NCI-H226 (cell line): Measurements from ENCODE around the gene GPR31.
"Not testable (repeated sequence)": the region's sequence is repeated elsewhere in the genome, so short reads cannot be mapped to it uniquely, and the experiment has no call there.

ENCODE experiments used
- DNase-seq: peaks from one replicate; pipeline ENCODE4 v3.0.0-alpha.2; 2015

The GPR31 gene, protein sequence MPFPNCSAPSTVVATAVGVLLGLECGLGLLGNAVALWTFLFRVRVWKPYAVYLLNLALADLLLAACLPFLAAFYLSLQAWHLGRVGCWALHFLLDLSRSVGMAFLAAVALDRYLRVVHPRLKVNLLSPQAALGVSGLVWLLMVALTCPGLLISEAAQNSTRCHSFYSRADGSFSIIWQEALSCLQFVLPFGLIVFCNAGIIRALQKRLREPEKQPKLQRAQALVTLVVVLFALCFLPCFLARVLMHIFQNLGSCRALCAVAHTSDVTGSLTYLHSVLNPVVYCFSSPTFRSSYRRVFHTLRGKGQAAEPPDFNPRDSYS

DNA sequence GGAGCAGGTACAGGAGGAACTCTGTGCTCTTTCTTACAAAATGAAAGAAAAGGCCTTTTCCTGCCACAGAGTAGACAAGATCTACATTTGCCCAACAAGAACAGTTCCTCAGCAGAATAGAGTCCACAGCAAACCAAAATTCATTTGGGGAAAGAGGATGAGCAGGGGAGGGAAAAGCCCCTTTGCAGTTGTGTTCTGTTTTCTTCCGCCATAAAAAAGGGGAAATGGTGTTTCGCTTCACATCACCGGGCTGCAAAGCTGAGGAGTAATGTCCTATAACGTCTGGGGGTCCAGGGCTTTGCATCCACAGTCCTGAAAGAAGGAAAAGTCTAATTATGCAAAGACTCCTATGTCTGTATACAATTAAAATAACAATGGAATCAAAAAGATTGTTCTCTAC, at the start of gene GPR31:
Gene GPR31 (minus strand): TSS at position 118 of the 400 bp plus-strand sequence. CDS start 149 bp downstream, outside the sequence.
- DNase-seq, result no peak

DNA sequence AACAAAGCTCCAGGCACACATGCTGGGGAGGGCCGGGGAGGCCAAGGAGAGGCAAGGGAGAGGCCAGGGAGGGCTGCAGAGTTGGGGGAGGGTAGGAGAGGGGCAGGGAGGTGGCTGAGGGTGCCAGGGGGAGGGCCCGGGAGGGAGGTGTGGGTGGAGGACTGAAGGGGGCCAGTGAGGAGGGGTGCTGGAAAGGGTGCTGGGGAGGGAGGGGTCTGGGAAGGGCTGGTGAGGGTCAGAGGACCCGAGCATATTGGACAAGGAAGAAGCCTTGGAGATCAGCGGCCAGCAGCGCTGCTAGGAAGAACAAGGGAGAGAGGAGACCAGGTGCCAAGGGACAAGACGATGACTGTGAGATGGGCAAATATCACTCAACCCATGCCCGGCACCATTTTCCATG, 49.7 kb upstream of the GPR31 start:
- no peak for DNase-seq

DNA sequence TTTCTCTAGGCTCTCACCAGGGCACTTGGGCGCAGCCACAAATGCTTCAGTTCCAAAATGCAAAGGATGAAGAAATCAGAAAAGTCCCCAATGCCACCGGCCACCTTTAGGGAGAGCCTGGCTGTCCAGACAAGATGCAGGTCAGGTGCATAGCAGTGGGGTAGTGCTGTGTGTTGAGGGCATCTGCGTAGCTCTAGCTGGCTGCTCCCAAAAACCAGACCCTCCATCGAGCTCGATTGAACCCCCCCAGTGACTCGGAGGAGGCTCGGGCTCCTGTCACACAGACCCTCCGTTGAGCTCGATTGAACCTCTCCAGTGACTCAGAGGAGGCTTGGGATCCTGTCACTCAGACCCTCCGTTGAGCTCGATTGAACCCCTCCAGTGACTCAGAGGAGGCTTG, 47.5 kb upstream of the GPR31 start:
- not testable (repeated sequence) for DNase-seq

DNA sequence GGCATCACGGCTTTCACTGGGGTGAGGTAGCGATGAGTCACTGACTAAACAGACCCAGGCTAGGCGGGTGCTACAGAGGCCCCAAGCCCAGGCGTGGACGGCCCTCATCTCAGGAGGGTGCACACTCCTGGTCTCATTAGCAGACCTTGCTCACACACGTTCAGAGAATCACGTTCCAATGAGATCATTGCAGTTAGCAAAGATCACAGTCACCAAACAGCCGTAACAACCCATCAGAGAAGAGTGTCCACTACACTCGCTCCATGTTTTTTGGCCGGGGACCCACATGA, 46.2 kb upstream of the GPR31 start:
- DNase-seq, result peak; percentile 10

DNA sequence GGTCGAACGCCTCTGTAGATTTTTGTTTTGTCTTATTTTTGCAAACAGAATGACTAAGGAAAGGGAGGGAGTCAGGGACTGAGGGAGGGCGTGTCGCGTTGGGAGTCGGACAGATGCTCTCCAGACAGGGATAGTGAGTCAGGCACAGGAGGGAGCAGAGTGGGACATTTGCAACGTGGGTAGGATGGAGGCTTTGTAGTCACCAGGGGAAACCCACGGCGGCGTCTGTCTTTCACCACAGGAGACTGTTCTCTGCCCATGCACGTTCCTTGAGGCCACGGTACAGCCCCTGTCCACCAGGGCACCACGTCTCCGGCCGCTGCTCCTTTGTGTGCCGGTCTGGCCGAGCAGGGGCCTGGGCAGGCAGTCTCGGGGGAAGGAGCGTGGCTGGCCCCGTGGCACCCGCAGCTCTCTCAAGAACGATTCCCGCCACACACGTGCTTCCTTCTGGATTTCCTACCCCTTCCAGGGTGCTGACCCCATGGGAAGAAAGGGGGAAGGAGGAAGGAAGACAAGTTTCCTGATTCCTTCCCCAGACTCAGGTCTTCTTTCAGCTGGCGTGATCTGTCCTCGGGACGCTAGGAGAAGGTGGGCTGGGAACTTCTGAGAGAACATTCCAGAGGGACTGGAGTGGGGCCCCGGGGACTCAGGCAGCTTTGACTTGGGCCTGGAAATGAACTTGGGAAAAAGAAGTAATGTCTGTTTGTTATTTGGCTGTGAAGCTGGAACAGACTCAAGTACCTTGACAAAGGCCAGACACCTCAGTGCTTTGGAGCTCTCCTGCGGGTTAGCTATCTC, 45.7 kb upstream of the GPR31 start:
- DNase-seq, result not testable (repeated sequence)

DNA sequence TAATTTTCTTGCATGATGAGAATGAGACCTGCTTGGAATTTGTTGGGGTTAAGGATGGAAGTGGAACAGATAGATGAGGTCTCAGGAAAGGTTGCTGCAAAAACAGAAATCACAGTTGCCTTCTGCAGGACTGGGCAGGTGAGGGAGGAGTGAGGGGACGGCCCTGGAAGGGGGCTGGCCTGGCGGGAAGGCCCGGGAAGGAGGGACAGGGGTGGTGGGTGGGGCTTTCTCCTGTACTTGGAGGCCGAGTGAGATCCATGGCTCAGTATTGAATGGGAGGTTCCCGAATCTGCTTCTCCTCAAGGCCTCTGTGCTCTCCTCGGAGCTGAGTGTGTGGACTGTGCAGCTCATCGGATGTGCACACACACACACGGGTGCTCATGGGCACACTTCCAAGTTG, 44.8 kb upstream of the GPR31 start:
- DNase-seq, result not testable (repeated sequence)

DNA sequence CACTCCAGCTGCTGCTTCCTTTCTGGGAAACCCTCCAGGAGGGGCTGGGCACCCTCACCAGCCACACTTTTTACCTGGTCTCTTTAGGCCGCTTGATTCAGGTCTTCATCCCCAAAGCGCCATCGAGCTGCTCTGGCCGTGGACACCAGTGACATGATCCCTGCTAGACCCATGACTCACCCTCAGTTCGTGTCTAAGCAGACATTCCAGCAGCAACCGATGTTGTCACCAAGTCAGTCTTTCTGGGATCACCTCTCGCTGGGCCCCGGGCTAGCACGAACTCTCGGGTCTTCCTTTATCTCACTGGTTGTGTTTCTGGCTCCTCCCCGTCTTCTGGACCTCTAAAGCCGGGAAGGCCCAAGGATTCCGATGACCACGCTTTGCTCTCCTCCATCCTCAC, 43.0 kb upstream of the GPR31 start:
- DNase-seq, result no peak

DNA sequence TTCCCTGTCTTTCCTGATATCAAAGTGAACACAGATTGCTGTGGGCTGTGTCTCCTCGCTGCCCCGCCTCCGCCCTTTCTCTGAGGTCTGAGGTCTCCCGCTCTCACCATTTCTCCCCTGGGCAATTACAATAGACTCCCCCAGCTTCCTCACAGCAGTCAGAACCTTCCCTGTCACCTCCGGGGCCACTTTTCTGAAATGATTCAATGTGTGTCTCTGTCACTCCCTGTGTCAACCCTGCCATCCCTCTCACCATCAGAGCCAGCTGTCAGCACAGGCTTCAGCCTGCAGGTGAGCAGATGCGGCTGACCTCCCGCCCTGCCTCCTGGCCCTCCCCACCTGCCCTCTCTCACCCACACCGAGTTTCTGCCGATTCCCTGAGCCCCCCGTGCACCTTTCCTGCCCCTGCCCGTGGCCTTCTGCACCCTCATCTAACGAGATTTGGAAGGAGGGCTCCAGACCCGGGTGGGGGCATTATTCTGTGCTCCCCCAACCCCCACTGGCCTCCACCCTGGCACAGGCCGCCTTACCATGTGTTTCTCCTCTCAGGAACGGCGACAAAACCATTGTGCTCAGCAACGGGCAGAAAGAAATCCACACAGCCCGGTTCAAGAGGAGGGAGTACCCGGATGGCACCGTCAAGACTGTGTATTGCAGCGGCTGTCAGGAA, 38.3 kb upstream of the GPR31 start:
- not testable (repeated sequence) for DNase-seq

DNA sequence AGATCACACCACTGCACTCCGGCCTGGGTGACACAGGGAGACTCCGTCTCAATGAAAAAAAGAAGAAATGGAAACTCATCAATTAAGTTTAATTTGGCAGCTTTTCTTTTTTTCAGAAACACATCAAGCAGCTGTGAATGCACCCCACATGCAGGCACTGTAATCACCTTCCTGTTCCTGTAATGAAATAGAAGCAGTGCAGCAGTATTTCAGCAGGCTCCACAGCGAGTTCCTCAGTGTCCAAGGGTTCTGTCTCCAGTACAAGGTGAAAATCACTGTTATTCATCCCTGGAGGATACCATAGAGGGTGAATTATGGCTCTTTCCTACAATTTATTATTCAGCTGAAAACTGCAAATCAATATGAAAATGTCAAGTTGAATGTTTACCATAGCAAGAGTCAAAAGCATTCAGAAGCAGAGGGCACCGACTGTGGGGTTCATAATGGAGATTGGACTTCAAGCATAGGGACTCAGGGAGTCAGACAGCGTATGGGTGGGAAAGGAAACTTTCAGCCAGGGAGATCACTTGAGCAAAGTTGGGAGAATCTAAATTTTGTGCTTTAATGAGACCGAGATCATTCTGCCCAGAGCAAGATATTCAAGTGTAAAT, 35.8 kb upstream of the GPR31 start:
- DNase-seq, result not testable (repeated sequence)

DNA sequence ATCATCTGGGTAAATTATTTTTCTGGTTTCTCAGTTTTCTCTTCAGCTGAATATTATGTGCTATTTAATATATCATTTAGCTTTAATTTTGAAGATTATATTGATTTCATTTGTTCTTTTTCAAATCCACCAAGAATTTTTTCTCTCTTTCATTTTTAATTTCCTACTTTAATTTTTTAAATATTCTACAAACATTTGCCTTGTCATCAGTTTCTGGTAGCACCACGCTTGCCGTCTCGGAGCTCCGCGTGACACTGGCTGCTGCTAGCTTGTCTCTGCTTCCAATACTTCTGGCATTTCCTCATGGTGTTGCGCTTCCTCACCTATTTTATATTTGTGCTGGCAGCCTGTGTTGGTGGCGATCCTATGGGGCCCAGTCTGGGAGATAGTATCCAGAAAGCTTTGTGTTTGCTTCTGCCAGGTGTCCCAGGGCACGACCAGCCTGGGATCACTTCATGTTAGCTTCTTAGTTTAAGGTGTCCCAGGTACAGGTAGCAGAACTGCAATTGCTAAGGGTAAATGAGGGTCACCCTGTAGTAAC, 33.3 kb upstream of the GPR31 start:
- not testable (repeated sequence) for DNase-seq

DNA sequence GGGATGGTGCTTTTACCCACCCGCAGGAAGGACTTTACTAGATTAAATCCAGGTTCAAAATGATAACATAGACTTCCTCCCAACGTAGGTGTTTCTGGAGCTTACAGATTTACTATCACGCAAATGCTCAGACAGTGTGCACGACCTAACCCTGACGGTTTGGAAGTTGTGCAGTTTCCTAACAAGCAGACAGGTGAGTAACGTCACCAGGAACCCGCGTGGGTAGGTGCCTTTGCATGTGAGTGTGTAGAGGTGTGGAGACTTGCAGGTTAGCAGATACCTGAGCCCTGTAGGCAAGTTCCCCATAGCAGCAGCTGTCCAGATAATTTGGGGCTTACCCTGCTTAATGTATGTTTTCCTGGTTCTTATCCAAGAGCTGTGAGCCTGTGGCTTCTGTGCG, 29.5 kb upstream of the GPR31 start:
- not testable (repeated sequence) for DNase-seq

DNA sequence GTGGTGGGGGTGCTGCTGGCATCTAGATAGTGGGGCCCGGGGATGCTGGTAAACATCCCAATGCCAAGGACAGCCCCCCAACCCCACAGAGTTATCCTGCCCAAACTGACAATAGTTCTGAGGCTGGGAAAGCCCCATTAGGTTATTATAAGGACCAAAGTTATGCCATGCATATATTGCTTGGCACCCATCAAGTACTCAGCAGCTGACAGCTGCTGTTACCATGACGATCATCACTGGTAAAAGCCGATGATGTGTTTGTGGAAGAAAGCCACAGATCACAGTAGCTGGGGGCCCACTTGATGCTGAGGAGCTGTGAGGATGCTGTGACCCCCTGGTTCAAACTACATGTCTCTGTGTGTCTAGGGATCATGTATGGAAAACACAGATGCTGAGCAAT, 27.3 kb upstream of the GPR31 start:
- not testable (repeated sequence) for DNase-seq

DNA sequence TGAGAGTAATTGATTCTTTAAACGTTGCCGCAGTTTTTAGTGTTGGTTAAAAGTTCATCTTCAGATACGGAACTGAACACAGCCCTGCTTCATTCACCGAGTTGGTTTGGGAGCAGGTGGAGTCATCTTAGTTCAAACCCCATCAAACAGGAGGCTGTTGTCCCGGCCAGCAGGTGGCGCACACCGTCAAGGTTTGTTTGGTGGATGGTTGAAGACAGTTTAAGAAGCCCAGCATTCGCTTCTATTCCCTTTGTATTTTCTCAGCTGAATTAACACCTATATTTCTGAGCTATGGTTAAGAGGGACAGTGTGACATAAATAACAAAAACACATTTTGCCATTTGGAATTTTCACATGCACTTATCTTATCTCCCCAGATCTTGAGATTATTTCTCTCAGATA, 25.1 kb upstream of the GPR31 start:
- not testable (repeated sequence) for DNase-seq

DNA sequence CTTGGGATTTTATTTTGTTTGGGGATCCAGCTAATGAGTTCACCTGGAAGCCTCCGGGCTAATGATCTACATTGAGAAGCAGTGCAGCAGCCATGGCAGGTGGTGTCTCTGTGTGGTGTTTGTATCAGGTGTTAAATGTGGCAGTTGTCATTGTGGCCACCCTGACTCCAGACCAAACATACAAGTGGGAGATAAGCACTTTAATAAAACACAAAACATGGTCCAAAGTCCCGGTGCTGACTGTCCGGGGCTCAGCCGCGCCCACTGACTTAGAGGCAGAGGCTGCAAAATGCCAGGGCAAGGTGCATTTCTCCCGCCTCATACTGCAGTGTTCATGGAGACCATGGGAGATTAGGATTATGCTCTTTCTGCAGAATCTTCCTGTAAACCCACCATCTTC, 23.6 kb upstream of the GPR31 start:
- not testable (repeated sequence) for DNase-seq

DNA sequence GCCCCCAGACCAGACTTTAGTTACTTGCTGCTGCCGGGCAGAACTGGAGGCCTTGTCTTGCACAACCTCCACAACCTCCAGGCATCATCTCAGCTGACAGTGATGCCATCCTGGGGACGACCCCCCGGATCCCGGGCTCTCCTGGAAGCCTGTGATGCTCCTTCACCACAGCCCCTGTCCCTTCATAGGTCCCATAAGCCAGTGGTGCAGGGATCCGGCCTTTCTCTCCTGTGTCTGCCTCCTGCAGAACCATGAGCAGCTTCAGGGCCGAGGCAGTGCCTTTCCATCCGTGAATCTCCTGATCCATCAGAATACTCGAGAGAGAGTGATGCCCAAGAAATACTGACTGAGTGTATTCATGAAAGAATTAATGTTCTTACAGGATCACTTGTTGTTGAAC, 22.3 kb upstream of the GPR31 start:
- DNase-seq, result not testable (repeated sequence)

DNA sequence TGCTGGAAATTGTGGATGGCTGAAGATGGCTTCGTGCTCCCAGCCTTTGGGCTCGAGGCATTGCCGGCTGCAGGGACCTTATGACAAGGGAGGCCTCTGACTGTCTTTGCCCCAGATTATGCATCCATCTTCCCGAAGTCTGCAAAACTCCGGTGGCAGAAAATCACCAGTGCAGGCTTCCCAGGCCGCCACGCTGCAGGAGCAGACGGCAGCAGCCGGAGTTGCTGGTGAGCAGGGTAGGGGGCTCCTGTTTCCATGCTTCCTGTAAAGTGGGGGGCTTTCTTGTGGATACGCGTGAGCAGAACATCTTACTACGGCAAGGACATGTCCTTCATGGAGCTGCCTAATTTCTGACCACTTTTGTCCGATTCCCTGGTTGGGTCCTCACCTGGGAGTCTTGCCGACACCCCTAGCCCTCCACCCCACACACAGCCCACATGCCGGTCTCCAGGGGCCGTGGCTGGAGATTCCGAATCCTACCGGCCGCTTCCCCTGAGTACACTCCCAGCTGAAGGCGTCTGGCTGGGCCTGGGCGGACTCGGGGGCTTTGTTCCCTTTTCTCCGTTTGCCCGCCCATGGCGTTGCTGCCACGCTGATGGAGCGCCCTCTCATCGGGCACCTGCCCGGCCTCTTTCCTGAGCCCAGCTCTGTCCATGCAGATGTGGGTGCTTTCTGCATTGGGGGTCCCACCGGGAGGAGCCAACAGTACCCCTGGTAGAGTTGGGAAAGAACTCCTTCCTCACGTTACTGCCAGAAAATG, 21.3 kb upstream of the GPR31 start:
- DNase-seq, result not testable (repeated sequence)

DNA sequence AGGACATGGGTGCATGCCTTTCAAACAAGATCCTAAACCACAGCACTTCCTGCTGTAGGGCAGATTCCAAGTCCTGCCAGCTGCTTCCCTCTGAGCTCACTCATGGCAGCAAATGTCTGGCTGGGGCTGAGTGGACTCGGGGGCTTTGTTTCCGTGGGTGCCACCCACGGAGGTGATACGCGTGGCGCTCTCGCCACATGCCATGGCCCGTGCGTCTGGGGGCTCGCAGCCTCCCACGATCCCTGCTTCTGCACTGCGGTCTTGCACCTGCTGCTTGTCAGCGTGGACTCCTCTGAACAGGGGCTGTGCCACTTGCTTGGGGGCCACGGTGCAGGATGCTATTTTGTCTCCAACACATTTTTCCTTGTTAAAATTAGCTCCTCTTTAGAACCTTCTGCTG, 19.5 kb upstream of the GPR31 start:
- not testable (repeated sequence) for DNase-seq

DNA sequence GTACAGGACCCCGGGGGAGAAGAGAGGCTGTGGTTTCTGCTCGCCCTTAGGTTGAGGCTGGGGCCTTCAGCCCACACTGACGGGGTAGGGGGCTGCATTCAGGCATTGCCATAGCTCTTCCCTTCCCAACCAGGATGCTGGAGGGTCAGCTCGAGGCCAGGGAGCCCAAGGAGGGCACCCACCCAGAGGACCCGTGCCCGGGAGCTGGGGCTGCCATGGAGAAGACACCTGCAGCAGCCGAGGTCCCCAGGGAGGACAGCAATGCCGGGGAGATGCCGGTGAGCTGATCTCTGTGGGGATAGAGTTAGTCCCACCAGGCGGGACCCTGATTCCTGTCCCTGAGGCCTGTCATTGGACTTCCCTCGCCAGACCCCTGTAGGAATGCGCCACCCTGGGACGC, 14.2 kb upstream of the GPR31 start:
- DNase-seq, result not testable (repeated sequence)

DNA sequence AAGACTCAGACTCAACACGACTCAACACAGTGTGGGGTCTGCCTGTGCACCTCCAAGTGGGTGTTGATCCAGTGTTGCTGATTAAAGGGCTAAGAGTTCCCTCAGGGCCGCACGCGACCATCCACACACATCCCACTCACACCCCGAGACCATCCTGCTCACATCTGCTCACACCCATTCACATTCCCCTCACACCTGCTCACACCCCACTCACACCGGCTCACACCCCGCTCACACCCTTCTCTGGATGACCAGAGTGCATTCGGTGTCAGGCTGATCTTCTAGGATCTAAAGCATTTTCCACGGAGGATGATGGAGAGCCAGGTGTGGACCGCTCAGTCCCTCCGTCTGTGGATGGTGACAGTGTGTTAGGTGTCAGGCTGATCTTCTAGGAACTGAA, 13.5 kb upstream of the GPR31 start:
- not testable (repeated sequence) for DNase-seq

DNA sequence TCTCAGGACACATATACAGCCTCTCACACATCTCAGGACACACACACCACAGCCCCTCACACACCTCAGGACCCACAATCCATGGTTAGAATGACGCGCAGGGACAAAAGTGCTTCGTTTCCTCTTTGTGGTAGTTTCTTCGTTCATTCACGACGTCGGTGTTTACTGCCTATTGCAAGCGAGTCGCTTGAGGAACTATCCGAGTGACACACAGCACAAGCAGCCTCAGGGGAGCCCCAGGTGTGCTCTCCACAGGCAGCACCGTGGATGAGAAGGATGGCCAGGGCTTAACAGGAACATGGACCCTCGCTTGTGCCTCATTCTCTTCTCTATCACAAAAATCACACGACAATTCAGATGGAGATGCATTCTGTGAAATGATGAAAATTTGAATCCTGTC, 12.1 kb upstream of the GPR31 start:
- DNase-seq, result not testable (repeated sequence)

DNA sequence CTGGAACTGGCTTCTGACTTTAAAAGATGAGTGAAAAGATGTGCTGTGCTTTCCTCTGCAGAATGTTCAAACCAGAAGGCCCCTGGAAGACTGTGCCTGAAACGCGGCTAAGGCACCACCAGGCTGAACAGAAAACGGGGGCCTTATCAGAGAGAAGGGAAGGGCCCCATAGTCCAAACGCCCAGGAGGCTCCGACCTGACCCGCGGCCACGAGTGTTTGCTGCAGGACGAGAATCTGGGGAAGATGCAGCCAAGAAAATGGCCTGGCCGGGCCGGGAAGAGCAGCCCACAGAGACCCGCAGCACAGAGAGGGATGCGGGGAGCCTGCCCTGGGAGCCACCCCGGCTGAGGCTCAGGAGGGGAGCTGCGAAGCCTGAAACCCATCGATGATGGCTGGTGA, 10.5 kb upstream of the GPR31 start:
- DNase-seq, result not testable (repeated sequence)

DNA sequence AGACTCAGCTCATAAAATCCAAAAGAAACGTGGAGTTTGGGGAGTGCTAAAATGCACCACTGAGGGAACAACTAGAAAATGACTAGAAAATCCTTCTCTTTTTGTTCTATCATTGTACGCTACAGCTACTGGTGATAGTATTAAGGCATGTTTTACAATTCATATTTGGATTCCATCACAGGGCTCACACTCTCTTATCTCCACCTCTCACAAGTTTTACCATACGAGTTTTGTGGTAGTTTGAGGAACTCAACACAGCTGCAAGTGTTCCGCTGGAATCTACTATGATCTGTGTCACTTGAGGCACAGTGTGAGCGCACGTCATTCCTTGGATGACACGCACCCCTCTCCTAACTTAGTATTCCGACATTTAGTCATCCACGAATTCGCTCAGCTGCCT, 9.9 kb upstream of the GPR31 start:
- DNase-seq, result not testable (repeated sequence)
